HCT116 (cell line): Measurements from ENCODE around the gene RAET1G.
"Not testable (repeated sequence)": the region's sequence is repeated elsewhere in the genome, so short reads cannot be mapped to it uniquely, and the experiment has no call there.

Source experiments
- EZH2 ChIP-seq: fragments of 200-600 bp; sonication (generic); IDR thresholded peaks from 2 replicates; pipeline ENCODE4 v1.6.1; 2017; ENCODE audit warnings: antibody characterized with exemption, mixed run types
- POLR2A ChIP-seq: IDR thresholded peaks from 2 replicates; pipeline ENCODE4 v1.7.0; 2011; ENCODE audit warnings: borderline replicate concordance; ENCODE audit not compliant: insufficient read depth, insufficient read length; ENCODE audit errors: extremely low read depth
- POLR2AphosphoS5 ChIP-seq: IDR thresholded peaks from 2 replicates; pipeline ENCODE4 v1.6.1; 2011; ENCODE audit warnings: mild to moderate bottlenecking, low read depth, low read length, moderate library complexity
- SP1 ChIP-seq: IDR thresholded peaks from 2 replicates; pipeline ENCODE4 v1.6.1; 2012; ENCODE audit warnings: low read depth
- ZNF274 ChIP-seq: fragments of 200-500 bp; sonication (Bioruptor generic); IDR thresholded peaks from 2 replicates; pipeline ENCODE4 v1.6.1; 2014; ENCODE audit warnings: mild to moderate bottlenecking, low read depth, low read length, inconsistent platforms
- TF ChIP-seq, protein P1 (sequence below), 3 experiments: fragments of 200-600 bp in 1 of 3; sonication (generic) in 1 of 3; IDR thresholded peaks in 2 of 3; conservative IDR thresholded peaks in 1 of 3; 2 replicates each; pipeline ENCODE4 v1.5.1; 2012 to 2017; ENCODE audit warnings: low read depth in 2 of 3, low read length in 2 of 3, antibody characterized with exemption in 1 of 3, borderline replicate concordance in 1 of 3, control low read depth in 1 of 3, mild to moderate bottlenecking in 1 of 3, mixed read lengths in 1 of 3, mixed run types in 1 of 3, moderate library complexity in 1 of 3; ENCODE audit not compliant: insufficient read depth in 1 of 3

DNA sequence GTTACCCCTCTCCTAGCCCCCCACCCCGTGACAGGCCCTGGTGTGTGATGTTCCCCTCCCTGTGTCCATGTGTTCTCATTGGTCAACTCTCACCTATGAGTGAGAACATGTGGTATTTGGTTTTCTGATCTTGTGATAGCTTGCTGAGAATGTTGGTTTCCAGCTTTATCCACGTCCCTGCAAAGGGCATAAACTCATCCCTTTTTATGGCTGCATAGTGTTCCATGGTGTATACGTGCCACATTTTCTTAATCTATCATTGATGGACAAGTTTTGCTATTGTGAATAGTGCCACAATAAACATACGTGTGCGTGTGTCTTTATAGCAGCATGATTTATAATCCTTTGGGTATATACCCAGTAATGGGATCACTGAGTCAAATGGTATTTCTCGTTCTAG, 31.1 kb downstream of the RAET1G start:
- not testable (repeated sequence) for TF ChIP-seq POLR2A, POLR2AphosphoS5, SP1, ZNF274, EZH2
- TF ChIP-seq, protein P1, sequence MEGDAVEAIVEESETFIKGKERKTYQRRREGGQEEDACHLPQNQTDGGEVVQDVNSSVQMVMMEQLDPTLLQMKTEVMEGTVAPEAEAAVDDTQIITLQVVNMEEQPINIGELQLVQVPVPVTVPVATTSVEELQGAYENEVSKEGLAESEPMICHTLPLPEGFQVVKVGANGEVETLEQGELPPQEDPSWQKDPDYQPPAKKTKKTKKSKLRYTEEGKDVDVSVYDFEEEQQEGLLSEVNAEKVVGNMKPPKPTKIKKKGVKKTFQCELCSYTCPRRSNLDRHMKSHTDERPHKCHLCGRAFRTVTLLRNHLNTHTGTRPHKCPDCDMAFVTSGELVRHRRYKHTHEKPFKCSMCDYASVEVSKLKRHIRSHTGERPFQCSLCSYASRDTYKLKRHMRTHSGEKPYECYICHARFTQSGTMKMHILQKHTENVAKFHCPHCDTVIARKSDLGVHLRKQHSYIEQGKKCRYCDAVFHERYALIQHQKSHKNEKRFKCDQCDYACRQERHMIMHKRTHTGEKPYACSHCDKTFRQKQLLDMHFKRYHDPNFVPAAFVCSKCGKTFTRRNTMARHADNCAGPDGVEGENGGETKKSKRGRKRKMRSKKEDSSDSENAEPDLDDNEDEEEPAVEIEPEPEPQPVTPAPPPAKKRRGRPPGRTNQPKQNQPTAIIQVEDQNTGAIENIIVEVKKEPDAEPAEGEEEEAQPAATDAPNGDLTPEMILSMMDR (IDR thresholded peaks at IDR 0.05 in 2 of 3, conservative IDR thresholded peaks at IDR 0.05 in 1 of 3; ENCODE audit: borderline replicate concordance in 1 of 3, insufficient read depth in 1 of 3, low read depth in 2 of 3, low read length in 2 of 3) = not testable (repeated sequence)
